Measurements from ENCODE around the gene FBXL7.

Gene FBXL7

GRCh38 chr5:15637345-15637744 lies 137.4 kb downstream of the FBXL7 start:
- H3K27ac ChIP-seq = no peak overlapping the region
- no peak for TF ChIP-seq CTCF (conservative IDR thresholded peaks at IDR 0.05)

- H3K27ac ChIP-seq = no peak overlapping the region
Observed at GRCh38 chr5:15637886-15638285, 137.9 kb downstream of the FBXL7 start.

GRCh38 chr5:15638296-15638695 lies 138.3 kb downstream of the FBXL7 start:
- H3K27ac ChIP-seq = no peak overlapping the region
- TF ChIP-seq CTCF (conservative IDR thresholded peaks at IDR 0.05) = no peak

More at GRCh38 chr5:15637886-15638285, 137.9 kb downstream of the FBXL7 start:
- TF ChIP-seq CTCF (conservative IDR thresholded peaks at IDR 0.05) = no peak

- H3K27ac ChIP-seq = no peak overlapping the region
- no peak for TF ChIP-seq CTCF (conservative IDR thresholded peaks at IDR 0.05)
Observed at GRCh38 chr5:15639288-15639687, 139.3 kb downstream of the FBXL7 start.

GRCh38 chr5:15640116-15640515 lies 140.1 kb downstream of the FBXL7 start:
- TF ChIP-seq CTCF (conservative IDR thresholded peaks at IDR 0.05) = no peak
- no peak overlapping the region for H3K27ac ChIP-seq

- no peak for TF ChIP-seq CTCF (conservative IDR thresholded peaks at IDR 0.05)
- H3K27ac ChIP-seq = no peak overlapping the region
Observed at GRCh38 chr5:15643731-15644130, 143.8 kb downstream of the FBXL7 start.

- no peak for TF ChIP-seq CTCF (conservative IDR thresholded peaks at IDR 0.05)
- H3K27ac ChIP-seq = no peak overlapping the region
Observed at GRCh38 chr5:15645381-15646160, 145.6 kb downstream of the FBXL7 start.
